OCI-LY1 (cell line): ENCODE results near the gene LRRC72.

Experiments used
- H2AFZ ChIP-seq: fragments of 200-600 bp; sonication (generic), shearing (Covaris generic); 2 replicates; pipeline ENCODE4 v1.6.0; 2014; ENCODE audit warnings: antibody characterized with exemption, mild to moderate bottlenecking, low read length
- H3F3A ChIP-seq: fragments of 200-600 bp; sonication (generic), shearing (Covaris generic); 2 replicates; pipeline ENCODE4 v1.6.0; 2014; ENCODE audit warnings: mild to moderate bottlenecking, antibody characterized with exemption, low read length, moderate library complexity; ENCODE audit not compliant: insufficient read depth
- H3K27ac ChIP-seq: fragments of 200-600 bp; sonication (generic); 2 replicates; pipeline ENCODE4 v1.5.1; 2014; ENCODE audit warnings: low read length, mixed run types, mild to moderate bottlenecking, low read depth; ENCODE audit not compliant: poor library complexity, severe bottlenecking
- H3K27me3 ChIP-seq: fragments of 200-600 bp; sonication (generic); 2 replicates; pipeline ENCODE4 v1.6.0; 2014; ENCODE audit warnings: antibody characterized with exemption, mild to moderate bottlenecking, low read length, moderate library complexity; ENCODE audit not compliant: insufficient read depth
- H3K36me3 ChIP-seq: fragments of 200-600 bp; sonication (generic); 2 replicates; pipeline ENCODE4 v1.6.1; 2014; ENCODE audit warnings: mild to moderate bottlenecking, antibody characterized with exemption, low read length, moderate library complexity, mixed read lengths; ENCODE audit not compliant: insufficient read depth
- H3K4me1 ChIP-seq: fragments of 200-600 bp; sonication (generic); 2 replicates; pipeline ENCODE4 v1.5.1; 2014; ENCODE audit warnings: mild to moderate bottlenecking, low read length, moderate library complexity; ENCODE audit not compliant: insufficient read depth, severe bottlenecking
- H3K4me2 ChIP-seq: fragments of 200-600 bp; sonication (generic), shearing (Covaris generic); 2 replicates; pipeline ENCODE4 v1.6.1; 2014; ENCODE audit warnings: low read length
- H3K4me3 ChIP-seq: fragments of 200-600 bp; sonication (generic); 2 replicates; pipeline ENCODE4 v1.5.1; 2014; ENCODE audit warnings: low read length, low read depth, mild to moderate bottlenecking, mixed read lengths; ENCODE audit not compliant: poor library complexity, severe bottlenecking
- H3K79me2 ChIP-seq: fragments of 200-600 bp; shearing (Covaris generic); 2 replicates; pipeline ENCODE4 v1.6.1; 2016; ENCODE audit warnings: mixed run types, low read length, mixed read lengths; ENCODE audit not compliant: insufficient read depth
- H3K9ac ChIP-seq: fragments of 200-600 bp; sonication (generic), shearing (Covaris generic); 2 replicates; pipeline ENCODE4 v1.6.1; 2014; ENCODE audit warnings: mild to moderate bottlenecking, low read length, mixed read lengths
- H3K9me2 ChIP-seq: fragments of 200-600 bp; sonication (generic), shearing (Covaris generic); 2 replicates; pipeline ENCODE4 v1.6.1; 2014; ENCODE audit warnings: low read depth, mild to moderate bottlenecking, low read length, mixed read lengths
- H3K9me3 ChIP-seq: fragments of 200-600 bp; shearing (Covaris generic); 2 replicates; pipeline ENCODE4 v1.6.1; 2014; ENCODE audit warnings: low read length, mixed read lengths
- H4K20me1 ChIP-seq: fragments of 200-600 bp; sonication (generic), shearing (Covaris generic); 2 replicates; pipeline ENCODE4 v1.6.0; 2016; ENCODE audit warnings: mild to moderate bottlenecking, low read length; ENCODE audit not compliant: insufficient read depth
- CTCF ChIP-seq: fragments of 200-600 bp; sonication (generic), shearing (Covaris generic); IDR thresholded peaks from 2 replicates; pipeline ENCODE4 v1.5.1; 2017; ENCODE audit warnings: mild to moderate bottlenecking, antibody characterized with exemption, low read length, moderate library complexity, mixed read lengths
- EZH2 ChIP-seq: fragments of 200-600 bp; sonication (generic), shearing (Covaris generic); IDR thresholded peaks from 2 replicates; pipeline ENCODE4 v1.8.0; 2017; ENCODE audit warnings: borderline replicate concordance, mixed run types, mild to moderate bottlenecking, antibody characterized with exemption, low read length, moderate library complexity, mixed read lengths

The LRRC72 gene

GRCh38 chr7:16586081-16586874 is 59.7 kb downstream of the LRRC72 start:
- Histone ChIP-seq H3K4me1 (no peaks in the 10 kb centered on the region), H3K4me3 (no peak overlapping the region), H3K4me2 (no peak overlapping the region), H4K20me1 (no peaks in the 10 kb centered on the region), H3K27ac (no peak overlapping the region), H2AFZ (no peak overlapping the region), H3K36me3 (no peaks in the 10 kb centered on the region), H3K9me3 (no peaks in the 10 kb centered on the region), H3K27me3 (no peaks in the 10 kb centered on the region), H3K9me2 (no peaks in the 10 kb centered on the region), H3F3A (no peaks in the 10 kb centered on the region), H3K9ac (no peak overlapping the region), H3K79me2 (no peaks in the 10 kb centered on the region)
- TF ChIP-seq CTCF, result no peak
- TF ChIP-seq EZH2, result no peak

GRCh38 chr7:16587129-16587528 is 60.5 kb downstream of the LRRC72 start:
- Histone ChIP-seq H3K9me2 (no peaks in the 10 kb centered on the region), H3K9ac (no peak overlapping the region), H3K36me3 (no peaks in the 10 kb centered on the region), H3K9me3 (no peaks in the 10 kb centered on the region), H3F3A (no peaks in the 10 kb centered on the region), H3K27me3 (no peaks in the 10 kb centered on the region), H3K27ac (no peak overlapping the region), H3K79me2 (no peaks in the 10 kb centered on the region), H3K4me3 (no peak overlapping the region), H3K4me1 (no peaks in the 10 kb centered on the region), H2AFZ (no peak overlapping the region), H4K20me1 (no peaks in the 10 kb centered on the region), H3K4me2 (no peak overlapping the region)
- TF ChIP-seq CTCF (no peak), EZH2 (no peak)

GRCh38 chr7:16587790-16588189 is 61.2 kb downstream of the LRRC72 start:
- H3K79me2 ChIP-seq, result no peaks in the 10 kb centered on the region

More at GRCh38 chr7:16587790-16588189, 61.2 kb downstream of the LRRC72 start:
- H3K9me2 ChIP-seq, result no peaks in the 10 kb centered on the region
- H3K9me3 ChIP-seq, result no peaks in the 10 kb centered on the region
- H2AFZ ChIP-seq, result no peak overlapping the region
- no peak overlapping the region for H3K4me2 ChIP-seq
- H3K36me3 ChIP-seq, result no peaks in the 10 kb centered on the region
- no peak overlapping the region for H3K9ac ChIP-seq
- H3F3A ChIP-seq, result no peaks in the 10 kb centered on the region
- H3K4me3 ChIP-seq, result no peak overlapping the region
- no peaks in the 10 kb centered on the region for H3K27me3 ChIP-seq
- no peak for TF ChIP-seq CTCF
- TF ChIP-seq EZH2, result no peak
- H3K4me1 ChIP-seq, result no peaks in the 10 kb centered on the region
- H4K20me1 ChIP-seq, result no peaks in the 10 kb centered on the region
- H3K27ac ChIP-seq, result no peak overlapping the region
